Ishikawa (cell line): ENCODE measurements around the gene ITGA6.

Experiments used
- CEBPB ChIP-seq: IDR thresholded peaks from 2 replicates; pipeline ENCODE4 v1.6.1; 2012
- CREB1 ChIP-seq: IDR thresholded peaks from 2 replicates; pipeline ENCODE4 v1.6.1; 2012; ENCODE audit warnings: low read depth
- EGR1 ChIP-seq: IDR thresholded peaks from 2 replicates; pipeline ENCODE4 v1.6.1; 2012
- EP300 ChIP-seq: IDR thresholded peaks from 2 replicates; pipeline ENCODE4 v1.6.1; 2012; ENCODE audit warnings: borderline replicate concordance
- FOXM1 ChIP-seq: IDR thresholded peaks from 2 replicates; pipeline ENCODE4 v1.6.1; 2012; ENCODE audit warnings: low read depth, borderline replicate concordance
- NFIC ChIP-seq: IDR thresholded peaks from 2 replicates; pipeline ENCODE4 v1.6.1; 2012
- RAD21 ChIP-seq: IDR thresholded peaks from 2 replicates; pipeline ENCODE4 v1.6.1; 2012; ENCODE audit warnings: low read depth
- REST ChIP-seq: IDR thresholded peaks from 2 replicates; pipeline ENCODE4 v1.6.1; 2012; ENCODE audit warnings: low read depth, mild to moderate bottlenecking
- TAF1 ChIP-seq: IDR thresholded peaks from 2 replicates; pipeline ENCODE4 v1.6.1; 2012; ENCODE audit warnings: low read depth, mild to moderate bottlenecking
- TCF12 ChIP-seq: IDR thresholded peaks from 2 replicates; pipeline ENCODE4 v1.6.1; 2012; ENCODE audit warnings: low read depth
- TEAD4 ChIP-seq: IDR thresholded peaks from 2 replicates; pipeline ENCODE4 v1.6.1; 2012
- YY1 ChIP-seq: IDR thresholded peaks from 2 replicates; pipeline ENCODE4 v1.6.1; 2012; ENCODE audit warnings: low read depth
- ZBTB7A ChIP-seq: IDR thresholded peaks from 2 replicates; pipeline ENCODE4 v1.6.1; 2012; ENCODE audit warnings: low read depth
- TF ChIP-seq, protein P1 (sequence below): IDR thresholded peaks from 2 replicates; pipeline ENCODE4 v1.6.1; 2012
- TF ChIP-seq, protein P2 (sequence below): IDR thresholded peaks from 2 replicates; pipeline ENCODE4 v1.6.1; 2012

ITGA6 gene

DNA sequence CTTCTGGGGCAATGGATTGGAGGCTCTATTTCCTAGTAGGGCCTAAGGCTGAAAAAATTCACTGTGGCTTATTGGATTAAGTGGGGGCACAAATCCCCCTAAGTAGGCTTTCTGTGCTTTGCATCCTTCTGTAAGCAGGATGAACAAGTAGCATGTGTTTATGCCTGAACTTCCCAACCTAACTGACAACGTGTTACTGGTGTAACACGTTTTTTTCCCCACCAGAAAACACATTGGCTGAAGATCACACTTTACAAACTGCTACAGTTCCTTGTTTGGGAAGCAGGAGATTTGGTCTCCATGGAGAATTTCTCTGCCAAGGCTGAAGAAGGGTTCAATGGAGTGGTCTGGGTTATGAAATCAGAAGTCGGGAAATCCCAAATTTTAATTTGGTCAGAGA lies 7.2 kb upstream of the ITGA6 start:
- TF ChIP-seq, protein P1, sequence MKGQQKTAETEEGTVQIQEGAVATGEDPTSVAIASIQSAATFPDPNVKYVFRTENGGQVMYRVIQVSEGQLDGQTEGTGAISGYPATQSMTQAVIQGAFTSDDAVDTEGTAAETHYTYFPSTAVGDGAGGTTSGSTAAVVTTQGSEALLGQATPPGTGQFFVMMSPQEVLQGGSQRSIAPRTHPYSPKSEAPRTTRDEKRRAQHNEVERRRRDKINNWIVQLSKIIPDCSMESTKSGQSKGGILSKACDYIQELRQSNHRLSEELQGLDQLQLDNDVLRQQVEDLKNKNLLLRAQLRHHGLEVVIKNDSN = no peak
- no peak for TF ChIP-seq RAD21
- no peak for TF ChIP-seq FOXM1
- TF ChIP-seq CREB1 = no peak
- no peak for TF ChIP-seq NFIC
- TF ChIP-seq YY1 = no peak
- TF ChIP-seq TEAD4 = no peak
- no peak for TF ChIP-seq EGR1
- TF ChIP-seq TAF1 = no peak
- TF ChIP-seq REST = no peak
- no peak for TF ChIP-seq EP300
- TF ChIP-seq, protein P2, sequence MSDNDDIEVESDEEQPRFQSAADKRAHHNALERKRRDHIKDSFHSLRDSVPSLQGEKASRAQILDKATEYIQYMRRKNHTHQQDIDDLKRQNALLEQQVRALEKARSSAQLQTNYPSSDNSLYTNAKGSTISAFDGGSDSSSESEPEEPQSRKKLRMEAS = no peak
- no peak for TF ChIP-seq ZBTB7A
- TF ChIP-seq TCF12 = no peak

- no peak for TF ChIP-seq EGR1
- TF ChIP-seq TAF1 = no peak
- TF ChIP-seq, protein P2 = no peak
- TF ChIP-seq, protein P1 = no peak
- TF ChIP-seq TCF12 = no peak
Observed at GRCh38 chr2:172423160-172423559, 4.2 kb upstream of the ITGA6 start.

- TF ChIP-seq CEBPB = no peak
- TF ChIP-seq CREB1 = no peak
- no peak for TF ChIP-seq YY1
- TF ChIP-seq NFIC = no peak
- no peak for TF ChIP-seq TEAD4
- no peak for TF ChIP-seq ZBTB7A
- TF ChIP-seq RAD21 = no peak
- no peak for TF ChIP-seq EP300
- no peak for TF ChIP-seq TCF12
- no peak for TF ChIP-seq EGR1
- TF ChIP-seq, protein P2 = no peak
- no peak for TF ChIP-seq TAF1
- no peak for TF ChIP-seq REST
Observed at GRCh38 chr2:172425336-172425735, 2.0 kb upstream of the ITGA6 start.

DNA sequence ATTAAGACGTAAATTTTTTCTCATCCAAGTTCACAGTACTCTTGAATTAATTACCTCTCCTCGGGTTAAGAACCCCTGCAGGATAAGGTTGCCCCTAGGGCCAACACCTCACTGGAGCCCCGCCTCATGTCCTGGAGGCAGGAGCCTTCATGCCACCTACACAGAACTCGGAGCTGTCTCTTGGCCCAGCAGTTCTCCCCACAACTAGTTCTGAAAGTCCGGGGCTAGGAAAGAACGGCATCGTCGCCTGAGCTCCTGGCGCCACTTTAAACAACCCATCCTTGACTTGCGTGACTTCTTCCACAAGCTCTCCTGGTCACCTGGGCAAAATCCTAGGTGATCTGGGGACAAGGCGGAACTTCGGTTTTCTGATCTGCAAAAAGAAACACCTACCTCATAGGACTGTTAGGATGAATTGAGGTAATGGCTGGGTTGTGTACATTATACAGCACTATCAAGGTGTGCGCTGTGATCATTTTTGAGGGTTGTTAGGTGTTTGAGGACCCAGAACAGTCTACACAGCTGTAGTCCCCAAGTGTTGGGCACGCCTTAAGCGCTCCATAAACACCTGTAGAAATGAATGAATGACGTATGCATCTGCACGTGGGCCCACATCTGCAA lies 641 bp upstream of the ITGA6 start:
- no peak for TF ChIP-seq CEBPB
- TF ChIP-seq RAD21 = no peak
- TF ChIP-seq REST = no peak
- TF ChIP-seq ZBTB7A = no peak
- TF ChIP-seq TEAD4 = no peak
- TF ChIP-seq EGR1 = no peak
